ENCODE results near the gene C1QTNF2. TPM values are rescaled to one million over a fixed set of nuclear protein-coding genes. Genes with fewer than 3 reads are reported as not detected.

C1QTNF2 gene
- total RNA-seq, 2 donors from 2014 or later = 8.4 TPM; not detected in 1

DNA sequence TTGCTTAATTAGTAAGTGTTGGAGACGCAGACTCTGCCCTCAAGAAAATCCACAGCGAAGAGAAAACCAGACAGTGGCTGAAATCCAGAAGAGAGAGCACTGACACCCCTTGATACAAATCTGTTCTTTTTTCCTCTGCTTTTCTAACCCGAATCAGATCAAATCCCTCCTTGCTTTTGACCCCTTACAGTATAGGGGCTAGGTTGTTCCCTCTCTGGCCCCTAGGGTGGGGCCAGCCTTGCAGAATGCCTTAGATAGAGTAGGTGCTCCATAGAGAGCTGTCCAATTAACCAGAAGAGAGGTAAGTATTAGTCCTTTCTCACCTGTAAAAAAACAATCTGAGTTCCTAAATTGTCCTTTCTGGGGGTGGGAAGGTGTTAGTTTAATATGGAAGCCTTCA lies 10.1 kb downstream of the C1QTNF2 start:
- Histone ChIP-seq H3K27ac (no peak overlapping the region), H3K4me1 (replicated peaks) (no peaks in the 10 kb centered on the region), H3K4me3 (no peak overlapping the region), H3K9me3 (no peaks in the 10 kb centered on the region), H3K27me3 (replicated peaks; ENCODE audit: insufficient read depth) (no peaks in the 10 kb centered on the region), H3K36me3 (no peaks in the 10 kb centered on the region)
- intact Hi-C loops (cut with DNase I) = no loop called here
- 63% methylated on average over 3 of the region's 3 CpGs for WGBS
- DNase-seq (ENCODE audit: low spot score) = no peak
- TF ChIP-seq POLR2AphosphoS5 (IDR thresholded peaks at IDR 0.05) (no peak), CTCF (IDR thresholded peaks at IDR 0.05) (no peak), POLR2A (IDR thresholded peaks at IDR 0.05) (no peak)

GRCh38 chr5:160359816-160360215 lies 10.6 kb downstream of the C1QTNF2 start:
- TF ChIP-seq POLR2AphosphoS5 (IDR thresholded peaks at IDR 0.05) = no peak
- TF ChIP-seq POLR2A (IDR thresholded peaks at IDR 0.05) = no peak
- TF ChIP-seq CTCF (IDR thresholded peaks at IDR 0.05) = no peak
- H3K36me3 ChIP-seq = no peaks in the 10 kb centered on the region
- no peak overlapping the region for H3K4me3 ChIP-seq
- WGBS = 41% methylated on average over 4 of the region's 4 CpGs
- no peaks in the 10 kb centered on the region for H3K9me3 ChIP-seq
- H3K27me3 ChIP-seq (replicated peaks; ENCODE audit: insufficient read depth) = no peaks in the 10 kb centered on the region
- H3K4me1 ChIP-seq (replicated peaks) = no peaks in the 10 kb centered on the region
- no peak overlapping the region for H3K27ac ChIP-seq
- intact Hi-C loops (cut with DNase I) = no loop called here
- no peak for DNase-seq (ENCODE audit: low spot score)

GRCh38 chr5:160359242-160359641 lies 11.2 kb downstream of the C1QTNF2 start:
- Histone ChIP-seq H3K9me3 (no peaks in the 10 kb centered on the region), H3K36me3 (no peaks in the 10 kb centered on the region), H3K27ac (no peak overlapping the region), H3K4me3 (no peak overlapping the region), H3K4me1 (replicated peaks) (no peaks in the 10 kb centered on the region), H3K27me3 (replicated peaks; ENCODE audit: insufficient read depth) (no peaks in the 10 kb centered on the region)
- TF ChIP-seq POLR2A (IDR thresholded peaks at IDR 0.05) (no peak), CTCF (IDR thresholded peaks at IDR 0.05) (no peak), POLR2AphosphoS5 (IDR thresholded peaks at IDR 0.05) (no peak)
- intact Hi-C loops (cut with DNase I) = no loop called here
- WGBS = 6% methylated on average over 1 of the region's 1 CpG
- DNase-seq (ENCODE audit: low spot score) = no peak

- Histone ChIP-seq H3K36me3 (no peaks in the 10 kb centered on the region), H3K4me1 (replicated peaks) (no peaks in the 10 kb centered on the region), H3K27ac (peak overlapping the region; percentile 14 to 69), H3K9me3 (no peaks in the 10 kb centered on the region), H3K4me3 (no peak overlapping the region), H3K27me3 (replicated peaks; ENCODE audit: insufficient read depth) (no peaks in the 10 kb centered on the region)
- intact Hi-C loops (cut with DNase I) = no loop called here
- no peak for DNase-seq (ENCODE audit: low spot score)
- WGBS = 48% methylated on average over 7 of the region's 7 CpGs
- no peak for TF ChIP-seq POLR2AphosphoS5 (IDR thresholded peaks at IDR 0.05)
- no peak for TF ChIP-seq CTCF (IDR thresholded peaks at IDR 0.05)
- no peak for TF ChIP-seq POLR2A (IDR thresholded peaks at IDR 0.05)
Observed at GRCh38 chr5:160357861-160358411, 12.5 kb downstream of the C1QTNF2 start.

- Histone ChIP-seq H3K4me1 (replicated peaks) (no peaks in the 10 kb centered on the region), H3K27ac (peak overlapping the region; percentile 14 to 69), H3K4me3 (no peak overlapping the region), H3K27me3 (replicated peaks; ENCODE audit: insufficient read depth) (no peaks in the 10 kb centered on the region), H3K9me3 (no peaks in the 10 kb centered on the region), H3K36me3 (no peaks in the 10 kb centered on the region)
- whole genome bisulfite sequencing = 66% methylated on average over 7 of the region's 7 CpGs
- TF ChIP-seq POLR2A (IDR thresholded peaks at IDR 0.05) (no peak), POLR2AphosphoS5 (IDR thresholded peaks at IDR 0.05) (no peak), CTCF (IDR thresholded peaks at IDR 0.05) (no peak)
- intact Hi-C loops (cut with DNase I) = no loop called here
- DNase-seq (ENCODE audit: low spot score) = no peak
Observed at GRCh38 chr5:160357394-160357793, 13.0 kb downstream of the C1QTNF2 start.
